GM23338 (cell line): Measurements from ENCODE around the gene LRRC2. TPM values are rescaled to one million over a fixed set of nuclear protein-coding genes. Genes with fewer than 3 reads are reported as not detected.
A peak's percentile ranks its signal among the peaks of the same experiment; 100 is the strongest.
"Not testable (repeated sequence)": the region's sequence is repeated elsewhere in the genome, so short reads cannot be mapped to it uniquely, and the experiment has no call there.

Source experiments
- ATAC-seq: fragments of 200-7000 bp; cut with Tn5 transposase; 3 replicates; pipeline ENCODE4 v1.9.1; 2020
- DNase-seq: peaks from one replicate; pipeline ENCODE4 v3.0.0-alpha.2; 2015; ENCODE audit warnings: low spot score
- H2AFZ ChIP-seq: fragments of 200-600 bp; sonication (generic); 2 replicates; pipeline ENCODE4 v1.8.0; 2016; ENCODE audit warnings: antibody characterized with exemption, mild to moderate bottlenecking, moderate library complexity
- H3F3A ChIP-seq: fragments of 200-600 bp; sonication (generic); replicated peaks from 2 replicates; pipeline ENCODE4 v1.8.0; 2017; ENCODE audit warnings: antibody characterized with exemption, mixed run types, low read depth
- H3K27ac ChIP-seq: fragments of 200-600 bp; sonication (generic); 2 replicates; pipeline ENCODE4 v1.6.1; 2016; ENCODE audit warnings: low read depth
- H3K27me3 ChIP-seq: fragments of 200-600 bp; sonication (generic); 2 replicates; pipeline ENCODE4 v1.8.0; 2016; ENCODE audit warnings: mild to moderate bottlenecking, mixed run types, moderate library complexity; ENCODE audit not compliant: insufficient read depth
- H3K36me3 ChIP-seq: fragments of 200-600 bp; sonication (generic); 2 replicates; pipeline ENCODE4 v1.8.0; 2016; ENCODE audit warnings: mild to moderate bottlenecking; ENCODE audit not compliant: insufficient read depth
- H3K4me1 ChIP-seq: fragments of 200-600 bp; sonication (generic); 2 replicates; pipeline ENCODE4 v1.8.0; 2016; ENCODE audit warnings: mild to moderate bottlenecking, moderate library complexity; ENCODE audit not compliant: insufficient read depth
- H3K4me2 ChIP-seq: fragments of 200-600 bp; sonication (generic); 2 replicates; pipeline ENCODE4 v1.7.1; 2017; ENCODE audit warnings: mixed run types
- H3K4me3 ChIP-seq: fragments of 200-600 bp; sonication (generic); 2 replicates; pipeline ENCODE4 v1.6.1; 2016; ENCODE audit warnings: mixed run types
- H3K79me2 ChIP-seq: fragments of 200-600 bp; sonication (generic); replicated peaks from 2 replicates; pipeline ENCODE4 v1.8.0; 2017; ENCODE audit warnings: mild to moderate bottlenecking; ENCODE audit not compliant: insufficient read depth
- H3K9me2 ChIP-seq: fragments of 200-600 bp; sonication (generic); 2 replicates; pipeline ENCODE4 v1.8.0; 2017; ENCODE audit not compliant: insufficient read depth
- H4K20me1 ChIP-seq: fragments of 200-600 bp; sonication (generic); replicated peaks from 2 replicates; pipeline ENCODE4 v1.8.0; 2017; ENCODE audit warnings: mild to moderate bottlenecking; ENCODE audit not compliant: insufficient read depth
- H3K27ac Mint-ChIP-seq: 2 replicates; pipeline ENCODE4 v1.8.0; 2020; ENCODE audit warnings: inconsistent platforms, mild to moderate bottlenecking, moderate library complexity, mixed read lengths
- H3K27me3 Mint-ChIP-seq: 3 replicates; pipeline ENCODE4 v1.8.0; 2022; ENCODE audit warnings: low read depth, mild to moderate bottlenecking, moderate library complexity, mixed read lengths, inconsistent platforms; ENCODE audit not compliant: insufficient read depth, poor library complexity
- H3K36me3 Mint-ChIP-seq: 3 replicates; pipeline ENCODE4 v1.8.0; 2021; ENCODE audit warnings: low read depth, mild to moderate bottlenecking, inconsistent platforms, moderate library complexity, mixed read lengths
- H3K4me1 Mint-ChIP-seq: 3 replicates; pipeline ENCODE4 v1.8.0; 2020; ENCODE audit warnings: mild to moderate bottlenecking, inconsistent platforms, mixed read lengths
- H3K4me3 Mint-ChIP-seq: 3 replicates; pipeline ENCODE4 v1.8.0; 2021; ENCODE audit warnings: moderate library complexity, mild to moderate bottlenecking, inconsistent platforms, mixed read lengths
- H3K9me3 Mint-ChIP-seq: 3 replicates; pipeline ENCODE4 v1.8.0; 2020; ENCODE audit warnings: moderate library complexity, mild to moderate bottlenecking, inconsistent platforms, mixed read lengths
- CREB1 ChIP-seq: fragments of 250-450 bp; sonication (Bioruptor Pico); IDR thresholded peaks from 2 replicates; pipeline ENCODE4 v1.5.0; 2020; ENCODE audit warnings: low read depth, mild to moderate bottlenecking, moderate library complexity
- EZH2phosphoT487 ChIP-seq: fragments of 200-600 bp; sonication (generic); IDR thresholded peaks from one replicate; pipeline ENCODE4 v1.8.1; 2018; ENCODE audit warnings: antibody characterized with exemption; ENCODE audit not compliant: unreplicated experiment
- STAT1 ChIP-seq: IDR thresholded peaks from one replicate; pipeline ENCODE4 v1.6.1; 2016; ENCODE audit warnings: antibody characterized with exemption; ENCODE audit not compliant: unreplicated experiment
- ZNF114 ChIP-seq: fragments of 250-450 bp; sonication (Bioruptor Pico); IDR thresholded peaks from 2 replicates; pipeline ENCODE4 v1.5.0; 2020; ENCODE audit warnings: mild to moderate bottlenecking, moderate library complexity
- ZNF331 ChIP-seq: fragments of 250-450 bp; sonication (Bioruptor Pico); IDR thresholded peaks from 2 replicates; pipeline ENCODE4 v1.5.0; 2020; ENCODE audit warnings: low read depth, mild to moderate bottlenecking, moderate library complexity
- polyA plus RNA-seq: library from polyadenylated mRNA; unstranded; fragments of >200 nt; fragmentation: Nextera tagmentation; extraction: Ambion mirVana; gene quantifications from 2 replicates; pipeline ENCODE4 v1.2.1, GENCODE V29; 2016
- total RNA-seq: library from RNA; depleted of rRNA; stranded (reverse); fragments of >200 nt; shearing (Covaris generic); gene quantifications from 2 replicates; pipeline ENCODE4 v1.2.3, GENCODE V29; 2014
- TF ChIP-seq, protein P1 (sequence below), 2 experiments: fragments of 200-600 bp in 1 of 2; sonication (generic) in 1 of 2; conservative IDR thresholded peaks; 2 replicates each; pipeline versions ENCODE4 v1.5.1 to v1.6.1; 2016 to 2017; ENCODE audit warnings: antibody characterized with exemption in 2 of 2, low read depth in 2 of 2, mild to moderate bottlenecking in 2 of 2, moderate library complexity in 1 of 2
- TF ChIP-seq, protein P2 (sequence below): IDR thresholded peaks from one replicate; pipeline ENCODE4 v1.6.1; 2018; ENCODE audit warnings: antibody characterized with exemption; ENCODE audit not compliant: unreplicated experiment

The LRRC2 gene
- total and polyA plus RNA-seq, 2 experiments from 2014 or later: 6.5 to 7.1 TPM

DNA sequence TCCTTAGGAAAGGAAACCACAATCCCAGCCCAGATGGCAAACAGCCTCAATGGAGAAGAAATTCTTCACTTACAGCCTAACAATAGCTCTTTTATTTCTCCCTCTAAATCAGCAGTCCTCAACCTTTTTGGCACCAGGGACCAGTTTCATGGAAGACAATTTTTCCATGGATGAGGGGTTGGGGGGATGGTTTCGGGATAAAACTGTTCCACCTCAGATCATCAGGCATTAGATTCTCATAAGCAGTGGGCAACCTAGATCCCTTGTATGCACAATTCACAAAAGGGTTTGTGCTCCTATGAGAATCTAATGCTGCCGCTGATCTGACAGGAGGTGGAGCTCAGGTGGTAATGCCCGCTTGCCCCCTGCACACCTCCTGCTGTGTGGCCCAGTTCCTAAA lies 17.5 kb downstream of the LRRC2 start:
- Mint-ChIP-seq H3K4me1 (peaks cover 41% of the 10 kb centered on the region), H3K9me3 (peaks cover 33% of the 10 kb centered on the region), H3K27me3 (peaks cover 23% of the 10 kb centered on the region), H3K36me3 (peaks cover 45% of the 10 kb centered on the region)
- not testable (repeated sequence) for H3K27me3 ChIP-seq, H3K4me2 ChIP-seq, DNase-seq, H3K9me2 ChIP-seq, H3K79me2 ChIP-seq, H3K4me3 Mint-ChIP-seq, H4K20me1 ChIP-seq, ATAC-seq, H2AFZ ChIP-seq, H3F3A ChIP-seq, H3K27ac Mint-ChIP-seq, H3K4me3 ChIP-seq
- H3K36me3 ChIP-seq: peaks cover 10% of the 10 kb centered on the region
- peak overlapping the region; percentile 79 for H3K27ac ChIP-seq
- H3K4me1 ChIP-seq: peaks cover 32% of the 10 kb centered on the region

DNA sequence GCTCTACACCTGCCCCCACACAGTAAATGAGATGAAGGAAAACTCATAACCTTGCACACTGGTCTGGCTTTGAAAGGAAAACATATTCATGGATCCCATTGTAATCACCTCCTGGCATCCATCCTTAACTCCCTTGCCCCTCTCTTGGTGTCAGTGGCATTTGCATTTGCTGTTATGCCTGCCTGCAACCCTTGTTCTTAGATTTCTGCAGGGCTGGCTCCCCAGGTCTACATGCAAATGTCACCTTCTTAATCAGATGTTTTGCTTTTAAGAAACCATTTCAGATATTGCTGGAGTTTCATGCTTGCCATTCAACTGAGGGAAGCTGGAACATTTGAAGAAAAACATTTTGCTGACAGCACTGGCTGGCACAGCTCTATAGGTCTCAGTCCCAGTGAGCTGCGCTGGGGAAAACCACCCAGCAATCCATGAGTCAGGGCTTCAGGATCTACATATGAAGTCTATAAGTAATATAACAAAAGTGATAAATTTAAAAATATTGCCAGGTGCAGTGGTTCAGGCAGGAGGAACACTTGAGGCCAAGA lies 19.1 kb downstream of the LRRC2 start:
- Histone ChIP-seq H4K20me1 (no peaks in the 10 kb centered on the region), H3K4me2 (peak overlapping the region; percentile 15), H3K4me3 (0 out of 2 replicates have a peak overlapping the region, but pooled peaks have one; percentile 4), H3K9me2 (peaks cover 4% of the 10 kb centered on the region; the same call in 1 of the 2 replicates), H3K27ac (peak overlapping the region; percentile 97), H3K79me2 (peaks cover 5% of the 10 kb centered on the region; the same call in 1 of the 2 replicates), H3K36me3 (peaks cover 10% of the 10 kb centered on the region), H3K4me1 (peaks cover 32% of the 10 kb centered on the region), H3F3A (peaks cover 6% of the 10 kb centered on the region; the same call in 1 of the 2 replicates), H3K27me3 (no peaks in the 10 kb centered on the region), H2AFZ (no peak overlapping the region)
- Mint-ChIP-seq H3K4me1 (peaks cover 47% of the 10 kb centered on the region), H3K27me3 (peaks cover 28% of the 10 kb centered on the region), H3K4me3 (peak overlapping the region; percentile 12; the same call in 1 of the 3 replicates), H3K36me3 (peaks cover 43% of the 10 kb centered on the region), H3K27ac (peak overlapping the region; percentile 31; the same call in 1 of the 2 replicates), H3K9me3 (peaks cover 33% of the 10 kb centered on the region)
- DNase-seq (no peak), ATAC-seq (no peak)
- TF ChIP-seq ZNF331 (CRISPR knock-in tag) (no peak), EZH2phosphoT487 (no peak), CREB1 (no peak), STAT1 (no peak), ZNF114 (no peak)
- TF ChIP-seq, protein P1, sequence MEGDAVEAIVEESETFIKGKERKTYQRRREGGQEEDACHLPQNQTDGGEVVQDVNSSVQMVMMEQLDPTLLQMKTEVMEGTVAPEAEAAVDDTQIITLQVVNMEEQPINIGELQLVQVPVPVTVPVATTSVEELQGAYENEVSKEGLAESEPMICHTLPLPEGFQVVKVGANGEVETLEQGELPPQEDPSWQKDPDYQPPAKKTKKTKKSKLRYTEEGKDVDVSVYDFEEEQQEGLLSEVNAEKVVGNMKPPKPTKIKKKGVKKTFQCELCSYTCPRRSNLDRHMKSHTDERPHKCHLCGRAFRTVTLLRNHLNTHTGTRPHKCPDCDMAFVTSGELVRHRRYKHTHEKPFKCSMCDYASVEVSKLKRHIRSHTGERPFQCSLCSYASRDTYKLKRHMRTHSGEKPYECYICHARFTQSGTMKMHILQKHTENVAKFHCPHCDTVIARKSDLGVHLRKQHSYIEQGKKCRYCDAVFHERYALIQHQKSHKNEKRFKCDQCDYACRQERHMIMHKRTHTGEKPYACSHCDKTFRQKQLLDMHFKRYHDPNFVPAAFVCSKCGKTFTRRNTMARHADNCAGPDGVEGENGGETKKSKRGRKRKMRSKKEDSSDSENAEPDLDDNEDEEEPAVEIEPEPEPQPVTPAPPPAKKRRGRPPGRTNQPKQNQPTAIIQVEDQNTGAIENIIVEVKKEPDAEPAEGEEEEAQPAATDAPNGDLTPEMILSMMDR (conservative IDR thresholded peaks at IDR 0.05; ENCODE audit: low read depth in 2 of 2): no peak
- TF ChIP-seq, protein P2, sequence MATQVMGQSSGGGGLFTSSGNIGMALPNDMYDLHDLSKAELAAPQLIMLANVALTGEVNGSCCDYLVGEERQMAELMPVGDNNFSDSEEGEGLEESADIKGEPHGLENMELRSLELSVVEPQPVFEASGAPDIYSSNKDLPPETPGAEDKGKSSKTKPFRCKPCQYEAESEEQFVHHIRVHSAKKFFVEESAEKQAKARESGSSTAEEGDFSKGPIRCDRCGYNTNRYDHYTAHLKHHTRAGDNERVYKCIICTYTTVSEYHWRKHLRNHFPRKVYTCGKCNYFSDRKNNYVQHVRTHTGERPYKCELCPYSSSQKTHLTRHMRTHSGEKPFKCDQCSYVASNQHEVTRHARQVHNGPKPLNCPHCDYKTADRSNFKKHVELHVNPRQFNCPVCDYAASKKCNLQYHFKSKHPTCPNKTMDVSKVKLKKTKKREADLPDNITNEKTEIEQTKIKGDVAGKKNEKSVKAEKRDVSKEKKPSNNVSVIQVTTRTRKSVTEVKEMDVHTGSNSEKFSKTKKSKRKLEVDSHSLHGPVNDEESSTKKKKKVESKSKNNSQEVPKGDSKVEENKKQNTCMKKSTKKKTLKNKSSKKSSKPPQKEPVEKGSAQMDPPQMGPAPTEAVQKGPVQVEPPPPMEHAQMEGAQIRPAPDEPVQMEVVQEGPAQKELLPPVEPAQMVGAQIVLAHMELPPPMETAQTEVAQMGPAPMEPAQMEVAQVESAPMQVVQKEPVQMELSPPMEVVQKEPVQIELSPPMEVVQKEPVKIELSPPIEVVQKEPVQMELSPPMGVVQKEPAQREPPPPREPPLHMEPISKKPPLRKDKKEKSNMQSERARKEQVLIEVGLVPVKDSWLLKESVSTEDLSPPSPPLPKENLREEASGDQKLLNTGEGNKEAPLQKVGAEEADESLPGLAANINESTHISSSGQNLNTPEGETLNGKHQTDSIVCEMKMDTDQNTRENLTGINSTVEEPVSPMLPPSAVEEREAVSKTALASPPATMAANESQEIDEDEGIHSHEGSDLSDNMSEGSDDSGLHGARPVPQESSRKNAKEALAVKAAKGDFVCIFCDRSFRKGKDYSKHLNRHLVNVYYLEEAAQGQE: no peak
